GM23338 (cell line): Measurements from ENCODE around the gene DLGAP4.

Experiments
- CREB1 ChIP-seq: fragments of 250-450 bp; sonication (Bioruptor Pico); IDR thresholded peaks from 2 replicates; pipeline ENCODE4 v1.5.0; 2020; ENCODE audit warnings: low read depth, mild to moderate bottlenecking, moderate library complexity
- ETS1 ChIP-seq: IDR thresholded peaks from 2 replicates; pipeline ENCODE4 v1.6.1; 2016; ENCODE audit warnings: antibody characterized with exemption
- EZH2 ChIP-seq: fragments of 200-600 bp; sonication (generic); IDR thresholded peaks from one replicate; pipeline ENCODE4 v1.8.0; 2017; ENCODE audit warnings: antibody characterized with exemption, mild to moderate bottlenecking, low read depth; ENCODE audit not compliant: unreplicated experiment
- EZH2phosphoT487 ChIP-seq: fragments of 200-600 bp; sonication (generic); IDR thresholded peaks from one replicate; pipeline ENCODE4 v1.8.1; 2018; ENCODE audit warnings: antibody characterized with exemption; ENCODE audit not compliant: unreplicated experiment
- JUNB ChIP-seq: IDR thresholded peaks from one replicate; pipeline ENCODE4 v1.6.1; 2016; ENCODE audit warnings: antibody characterized with exemption; ENCODE audit not compliant: unreplicated experiment
- NANOG ChIP-seq: IDR thresholded peaks from 2 replicates; pipeline ENCODE4 v1.6.1; 2016; ENCODE audit warnings: antibody characterized with exemption, borderline replicate concordance
- POLR2AphosphoS5 ChIP-seq: IDR thresholded peaks from 2 replicates; pipeline ENCODE4 v1.6.1; 2016; ENCODE audit warnings: antibody characterized with exemption, low read depth
- STAT1 ChIP-seq: IDR thresholded peaks from one replicate; pipeline ENCODE4 v1.6.1; 2016; ENCODE audit warnings: antibody characterized with exemption; ENCODE audit not compliant: unreplicated experiment
- ZNF114 ChIP-seq: fragments of 250-450 bp; sonication (Bioruptor Pico); IDR thresholded peaks from 2 replicates; pipeline ENCODE4 v1.5.0; 2020; ENCODE audit warnings: mild to moderate bottlenecking, moderate library complexity
- TF ChIP-seq, protein P1 (sequence below): IDR thresholded peaks from one replicate; pipeline ENCODE4 v1.6.1; 2018; ENCODE audit warnings: antibody characterized with exemption; ENCODE audit not compliant: unreplicated experiment
- TF ChIP-seq, protein P2 (sequence below), 2 experiments: fragments of 200-600 bp in 1 of 2; sonication (generic) in 1 of 2; conservative IDR thresholded peaks; 2 replicates each; pipeline versions ENCODE4 v1.5.1 to v1.6.1; 2016 to 2017; ENCODE audit warnings: antibody characterized with exemption in 2 of 2, low read depth in 2 of 2, mild to moderate bottlenecking in 2 of 2, moderate library complexity in 1 of 2

- TF ChIP-seq, protein P1, sequence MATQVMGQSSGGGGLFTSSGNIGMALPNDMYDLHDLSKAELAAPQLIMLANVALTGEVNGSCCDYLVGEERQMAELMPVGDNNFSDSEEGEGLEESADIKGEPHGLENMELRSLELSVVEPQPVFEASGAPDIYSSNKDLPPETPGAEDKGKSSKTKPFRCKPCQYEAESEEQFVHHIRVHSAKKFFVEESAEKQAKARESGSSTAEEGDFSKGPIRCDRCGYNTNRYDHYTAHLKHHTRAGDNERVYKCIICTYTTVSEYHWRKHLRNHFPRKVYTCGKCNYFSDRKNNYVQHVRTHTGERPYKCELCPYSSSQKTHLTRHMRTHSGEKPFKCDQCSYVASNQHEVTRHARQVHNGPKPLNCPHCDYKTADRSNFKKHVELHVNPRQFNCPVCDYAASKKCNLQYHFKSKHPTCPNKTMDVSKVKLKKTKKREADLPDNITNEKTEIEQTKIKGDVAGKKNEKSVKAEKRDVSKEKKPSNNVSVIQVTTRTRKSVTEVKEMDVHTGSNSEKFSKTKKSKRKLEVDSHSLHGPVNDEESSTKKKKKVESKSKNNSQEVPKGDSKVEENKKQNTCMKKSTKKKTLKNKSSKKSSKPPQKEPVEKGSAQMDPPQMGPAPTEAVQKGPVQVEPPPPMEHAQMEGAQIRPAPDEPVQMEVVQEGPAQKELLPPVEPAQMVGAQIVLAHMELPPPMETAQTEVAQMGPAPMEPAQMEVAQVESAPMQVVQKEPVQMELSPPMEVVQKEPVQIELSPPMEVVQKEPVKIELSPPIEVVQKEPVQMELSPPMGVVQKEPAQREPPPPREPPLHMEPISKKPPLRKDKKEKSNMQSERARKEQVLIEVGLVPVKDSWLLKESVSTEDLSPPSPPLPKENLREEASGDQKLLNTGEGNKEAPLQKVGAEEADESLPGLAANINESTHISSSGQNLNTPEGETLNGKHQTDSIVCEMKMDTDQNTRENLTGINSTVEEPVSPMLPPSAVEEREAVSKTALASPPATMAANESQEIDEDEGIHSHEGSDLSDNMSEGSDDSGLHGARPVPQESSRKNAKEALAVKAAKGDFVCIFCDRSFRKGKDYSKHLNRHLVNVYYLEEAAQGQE = no peak
- no peak for TF ChIP-seq NANOG
- TF ChIP-seq, protein P2, sequence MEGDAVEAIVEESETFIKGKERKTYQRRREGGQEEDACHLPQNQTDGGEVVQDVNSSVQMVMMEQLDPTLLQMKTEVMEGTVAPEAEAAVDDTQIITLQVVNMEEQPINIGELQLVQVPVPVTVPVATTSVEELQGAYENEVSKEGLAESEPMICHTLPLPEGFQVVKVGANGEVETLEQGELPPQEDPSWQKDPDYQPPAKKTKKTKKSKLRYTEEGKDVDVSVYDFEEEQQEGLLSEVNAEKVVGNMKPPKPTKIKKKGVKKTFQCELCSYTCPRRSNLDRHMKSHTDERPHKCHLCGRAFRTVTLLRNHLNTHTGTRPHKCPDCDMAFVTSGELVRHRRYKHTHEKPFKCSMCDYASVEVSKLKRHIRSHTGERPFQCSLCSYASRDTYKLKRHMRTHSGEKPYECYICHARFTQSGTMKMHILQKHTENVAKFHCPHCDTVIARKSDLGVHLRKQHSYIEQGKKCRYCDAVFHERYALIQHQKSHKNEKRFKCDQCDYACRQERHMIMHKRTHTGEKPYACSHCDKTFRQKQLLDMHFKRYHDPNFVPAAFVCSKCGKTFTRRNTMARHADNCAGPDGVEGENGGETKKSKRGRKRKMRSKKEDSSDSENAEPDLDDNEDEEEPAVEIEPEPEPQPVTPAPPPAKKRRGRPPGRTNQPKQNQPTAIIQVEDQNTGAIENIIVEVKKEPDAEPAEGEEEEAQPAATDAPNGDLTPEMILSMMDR (conservative IDR thresholded peaks at IDR 0.05; ENCODE audit: low read depth in 2 of 2) = no peak
- TF ChIP-seq POLR2AphosphoS5 = no peak
- TF ChIP-seq ETS1 = no peak
- TF ChIP-seq EZH2 = no peak
- TF ChIP-seq CREB1 (CRISPR knock-in tag) = no peak
- no peak for TF ChIP-seq EZH2phosphoT487
- TF ChIP-seq JUNB = no peak
- no peak for TF ChIP-seq STAT1
- no peak for TF ChIP-seq ZNF114 (CRISPR knock-in tag)
These were observed 177.2 kb downstream of the DLGAP4 start for GRCh38 chr20:36483209-36483918.
